Stomach (tissue), 9 donors: ENCODE results near the gene GPX5. TPM values are rescaled to one million over a fixed set of nuclear protein-coding genes. Genes with fewer than 3 reads are reported as not detected.
A peak's percentile ranks its signal among the peaks of the same experiment; 100 is the strongest.

Experiments used
- DNase-seq, 2 donors: peaks; one replicate each; pipeline versions ENCODE4 v3.0.0 to v3.0.0-alpha.2; 2013 to 2019
- H3K27ac ChIP-seq, 5 donors: fragments of 200-600 bp in 4 of 5; sonication (generic) in 4 of 5; one replicate each; pipeline ENCODE4 v1.5.1; 2013 to 2019; ENCODE audit warnings: mild to moderate bottlenecking in 1 of 5, moderate library complexity in 1 of 5
- H3K27me3 ChIP-seq, 3 donors: fragments of 200-600 bp; sonication (generic); one replicate each; pipeline ENCODE4 v1.5.1; 2017 to 2019; ENCODE audit warnings: mixed run types in 1 of 3
- H3K36me3 ChIP-seq, 4 donors: fragments of 200-600 bp; sonication (generic); 1 replicate in 3 of 4; 2 replicates in 1 of 4; pipeline ENCODE4 v1.5.1; 2016 to 2019
- H3K4me1 ChIP-seq, 4 donors: fragments of 200-600 bp; sonication (generic); one replicate each; pipeline ENCODE4 v1.5.1; 2016 to 2019
- H3K4me3 ChIP-seq, 4 donors: fragments of 200-600 bp; sonication (generic) in 3 of 4; one replicate each; pipeline ENCODE4 v1.5.1; 2016 to 2019; ENCODE audit warnings: mild to moderate bottlenecking in 1 of 4
- H3K9me3 ChIP-seq, 4 donors: fragments of 200-600 bp; sonication (generic); one replicate each; pipeline ENCODE4 v1.5.1; 2016 to 2019
- CTCF ChIP-seq, 7 experiments: fragments of 450-650 bp in 4 of 7; fragments of 200-600 bp in 3 of 7; sonication (generic) in 3 of 7; IDR thresholded peaks; one replicate each; pipeline ENCODE4 v1.5.1; 2016 to 2019; ENCODE audit warnings: antibody characterized with exemption in 7 of 7, control low read depth in 2 of 7, mild to moderate bottlenecking in 1 of 7
- EP300 ChIP-seq: sonication (generic); formaldehyde crosslinking; IDR thresholded peaks from one replicate; pipeline ENCODE4 v1.6.1; 2017; ENCODE audit warnings: antibody characterized with exemption
- POLR2A ChIP-seq, 4 donors: fragments of 450-650 bp; IDR thresholded peaks; one replicate each; pipeline ENCODE4 v1.6.1; 2016; ENCODE audit warnings: antibody characterized with exemption in 4 of 4, control low read depth in 2 of 4, mild to moderate bottlenecking in 1 of 4, moderate library complexity in 1 of 4
- POLR2AphosphoS5 ChIP-seq, 3 donors: sonication (generic); formaldehyde crosslinking; IDR thresholded peaks; one replicate each; pipeline ENCODE4 v1.6.1; 2016; ENCODE audit warnings: antibody characterized with exemption in 3 of 3
- WGBS, 5 donors: extraction: QIAGEN DNeasy Blood & Tissue Kit in 3 of 5; methylation state at CpG; one replicate each; pipeline versions ENCODE4 v1.1.5 to v1.1.7; 2013 to 2018; 5-methylcytosine and 5-hydroxymethylcytosine counted together
- intact Hi-C: fragments of 100-400 bp; cut with DNase I; formaldehyde crosslinking; loops from one replicate; pipeline ENCODE4 v1.15.1; 2023; ENCODE audit warnings: low total_unique reads
- polyA plus RNA-seq, 3 donors: library from polyadenylated mRNA; stranded (reverse); fragments of 200-250 nt; gene quantifications; one replicate each; pipeline ENCODE4 v1.2.3, GENCODE V29; 2013
- total RNA-seq, 5 donors: library from RNA; depleted of rRNA; stranded (reverse); fragments of >200 nt; gene quantifications; one replicate each; pipeline versions ENCODE4 v1.1.0 to v1.2.3, GENCODE V29; 2014 to 2016
- donor health status: healthy with polysubstance abuse.
- donor health status: Bipolar disorder and iron deficiency.
- donor health status: healthy.

The GPX5 gene
- total and polyA plus RNA-seq, 8 donors = not detected

- Histone ChIP-seq H3K27me3 (peaks cover 0 to 82% (median 19%) of the 10 kb centered on the region in 3 donors), H3K4me1 (peaks cover 0 to 5% (median under 1%) of the 10 kb centered on the region in 4 donors), H3K4me3 (no peak overlapping the region), H3K9me3 (peaks cover 0 to 16% (median 5%) of the 10 kb centered on the region in 4 donors), H3K27ac (no peak overlapping the region), H3K36me3 (no peaks in the 10 kb centered on the region)
- WGBS, 5 donors = 35 to 44% (median 36%) methylated on average over 22 of the region's 22 CpGs
- DNase-seq = peak in 1 of 2 donors; percentile 37
- intact Hi-C loops = no loop called here
- TF ChIP-seq POLR2A (IDR thresholded peaks at IDR 0.05) (no peak), EP300 (no peak), CTCF (IDR thresholded peaks at IDR 0.05) (no peak), POLR2AphosphoS5 (IDR thresholded peaks at IDR 0.05) (no peak)
Observed at GRCh38 chr6:28537509-28538140, 11.9 kb downstream of the GPX5 start.

- 50 to 60% (median 60%) methylated on average over 7 of the region's 7 CpGs for WGBS, 5 donors
- Histone ChIP-seq H3K27ac (no peak overlapping the region), H3K27me3 (peaks cover 0 to 76% (median 20%) of the 10 kb centered on the region in 3 donors), H3K36me3 (no peaks in the 10 kb centered on the region), H3K4me3 (no peak overlapping the region), H3K4me1 (peaks cover 0 to 13% (median 7%) of the 10 kb centered on the region in 4 donors), H3K9me3 (peaks cover 0 to 15% (median 5%) of the 10 kb centered on the region in 4 donors)
- intact Hi-C loops = no loop called here
- DNase-seq = no peak
- TF ChIP-seq POLR2AphosphoS5 (IDR thresholded peaks at IDR 0.05) (no peak), CTCF (IDR thresholded peaks at IDR 0.05) (no peak), POLR2A (IDR thresholded peaks at IDR 0.05) (no peak), EP300 (no peak)
Observed at GRCh38 chr6:28541996-28542395, 16.3 kb downstream of the GPX5 start.

- Histone ChIP-seq H3K27me3 (peaks cover 0 to 74% (median 14%) of the 10 kb centered on the region in 3 donors), H3K9me3 (peaks cover 0 to 14% (median 5%) of the 10 kb centered on the region in 4 donors), H3K36me3 (no peaks in the 10 kb centered on the region), H3K4me3 (peak overlapping the region in 2 of 4 donors; percentile 20 to 34), H3K27ac (no peak overlapping the region), H3K4me1 (peaks cover 0 to 13% (median 6%) of the 10 kb centered on the region in 4 donors)
- DNase-seq = peak in 1 of 2 donors; percentile 87
- 3 to 6% (median 5%) methylated on average over 29 to 30 of the region's 30 CpGs for WGBS, 5 donors
- intact Hi-C loops = no loop called here
- TF ChIP-seq EP300 = no peak
Observed at GRCh38 chr6:28542440-28543296, 17.0 kb downstream of the GPX5 start.

- Histone ChIP-seq H3K4me3 (peak overlapping the region in 1 of 4 donors; percentile 5), H3K36me3 (no peaks in the 10 kb centered on the region), H3K27me3 (peaks cover 0 to 64% (median 9%) of the 10 kb centered on the region in 3 donors), H3K9me3 (peaks cover 0 to 16% (median 6%) of the 10 kb centered on the region in 4 donors), H3K4me1 (peaks cover 0 to 13% (median 6%) of the 10 kb centered on the region in 4 donors), H3K27ac (no peak overlapping the region)
- no peak for TF ChIP-seq POLR2AphosphoS5 (IDR thresholded peaks at IDR 0.05)
- TF ChIP-seq POLR2A (IDR thresholded peaks at IDR 0.05) = no peak
- no peak for TF ChIP-seq EP300
- no peak for TF ChIP-seq CTCF (IDR thresholded peaks at IDR 0.05)
- intact Hi-C loops = no loop called here
- peak in 1 of 2 donors; percentile 73 for DNase-seq
- 10 to 22% (median 13%) methylated on average over 22 to 31 of the region's 31 CpGs for WGBS, 5 donors
Observed at GRCh38 chr6:28543651-28544610, 18.2 kb downstream of the GPX5 start.
